ENCODE measurements around the gene NSD2. TPM values are rescaled to one million over a fixed set of nuclear protein-coding genes. Genes with fewer than 3 reads are reported as not detected.
"Not testable (repeated sequence)": the region's sequence is repeated elsewhere in the genome, so short reads cannot be mapped to it uniquely, and the experiment has no call there.

NSD2 gene
- total RNA-seq, 1 experiment from 2014 or later: 122 TPM

- intact Hi-C loops (cut with micrococcal nuclease; ENCODE audit: unreplicated experiment): no loop called here
- Histone ChIP-seq H3K9me3 (peaks cover 7% of the 10 kb centered on the region), H3K36me3 (ENCODE audit: control insufficient read depth, insufficient read depth, low read length) (no peaks in the 10 kb centered on the region), H3K27me3 (replicated peaks; ENCODE audit: control insufficient read depth, insufficient read depth, low read length) (no peaks in the 10 kb centered on the region), H3K4me1 (peaks cover 11% of the 10 kb centered on the region; the same call in 1 of the 2 replicates), H3K4me3 (ENCODE audit: low read depth, low read length) (no peak overlapping the region)
- Mint-ChIP-seq H3K9me3 (ENCODE audit: unreplicated experiment) (no peaks in the 10 kb centered on the region), H3K27me3 (ENCODE audit: insufficient read depth, unreplicated experiment) (no peaks in the 10 kb centered on the region), H3K27ac (ENCODE audit: unreplicated experiment) (no peak overlapping the region), H3K36me3 (ENCODE audit: insufficient read depth, unreplicated experiment) (peaks cover 51% of the 10 kb centered on the region), H3K4me1 (ENCODE audit: low read depth, unreplicated experiment) (peaks cover 7% of the 10 kb centered on the region), H3K4me3 (ENCODE audit: unreplicated experiment) (no peak overlapping the region)
- no peak for DNase-seq
- POLR2A ChIA-PET: no interaction called here
- no peak for TF ChIP-seq CTCF (IDR thresholded peaks at IDR 0.05; ENCODE audit: insufficient read depth in 1 of 2, low read depth in 1 of 2, low read length in 1 of 2, severe bottlenecking in 1 of 2, unreplicated experiment in 1 of 2)
- BruUV-seq (replicated peaks): no TSS peak
- CTCF ChIA-PET: no interaction called here
Measured at GRCh38 chr4:1993169-1993516, 122.0 kb downstream of the NSD2 start.

- H3K36me3 ChIP-seq (ENCODE audit: control insufficient read depth, insufficient read depth, low read length); H3K4me3 ChIP-seq (ENCODE audit: low read depth, low read length); H3K4me3 Mint-ChIP-seq (ENCODE audit: unreplicated experiment); H3K9me3 ChIP-seq; DNase-seq; BruUV-seq (replicated peaks); H3K27ac Mint-ChIP-seq (ENCODE audit: unreplicated experiment); H3K27me3 ChIP-seq (replicated peaks; ENCODE audit: control insufficient read depth, insufficient read depth, low read length); POLR2A ChIA-PET; H3K27me3 Mint-ChIP-seq (ENCODE audit: insufficient read depth, unreplicated experiment); H3K9me3 Mint-ChIP-seq (ENCODE audit: unreplicated experiment); intact Hi-C loops (cut with micrococcal nuclease; ENCODE audit: unreplicated experiment); CTCF ChIA-PET: not testable (repeated sequence)
- Mint-ChIP-seq H3K4me1 (ENCODE audit: low read depth, unreplicated experiment) (peaks cover 14% of the 10 kb centered on the region), H3K36me3 (ENCODE audit: insufficient read depth, unreplicated experiment) (peaks cover 48% of the 10 kb centered on the region)
- H3K4me1 ChIP-seq: peaks cover 19% of the 10 kb centered on the region
Measured at GRCh38 chr4:1993718-1994516, 122.7 kb downstream of the NSD2 start.

GRCh38 chr4:1994938-1995337 is 123.7 kb downstream of the NSD2 start:
- ChIA-PET CTCF (no interaction called here), POLR2A (no interaction called here)
- no peak for DNase-seq
- peaks cover 23% of the 10 kb centered on the region for H3K4me1 Mint-ChIP-seq (ENCODE audit: low read depth, unreplicated experiment)
- H3K27me3 Mint-ChIP-seq (ENCODE audit: insufficient read depth, unreplicated experiment): no peaks in the 10 kb centered on the region
- Histone ChIP-seq H3K27me3 (replicated peaks; ENCODE audit: control insufficient read depth, insufficient read depth, low read length) (no peaks in the 10 kb centered on the region), H3K4me3 (ENCODE audit: low read depth, low read length) (no peak overlapping the region), H3K36me3 (ENCODE audit: control insufficient read depth, insufficient read depth, low read length) (no peaks in the 10 kb centered on the region), H3K9me3 (peaks cover 8% of the 10 kb centered on the region), H3K4me1 (peaks cover 29% of the 10 kb centered on the region)
- BruUV-seq (replicated peaks): no TSS peak
- no peak overlapping the region for H3K27ac Mint-ChIP-seq (ENCODE audit: unreplicated experiment)
- peaks cover 39% of the 10 kb centered on the region for H3K36me3 Mint-ChIP-seq (ENCODE audit: insufficient read depth, unreplicated experiment)
- intact Hi-C loops (cut with micrococcal nuclease; ENCODE audit: unreplicated experiment): no loop called here
- H3K4me3 Mint-ChIP-seq (ENCODE audit: unreplicated experiment): no peak overlapping the region
- peaks cover 4% of the 10 kb centered on the region for H3K9me3 Mint-ChIP-seq (ENCODE audit: unreplicated experiment)
- no peak for TF ChIP-seq CTCF (IDR thresholded peaks at IDR 0.05; ENCODE audit: insufficient read depth in 1 of 2, low read depth in 1 of 2, low read length in 1 of 2, severe bottlenecking in 1 of 2, unreplicated experiment in 1 of 2)
